Naive B cell (primary cell): ENCODE measurements around the gene RHD. TPM values are rescaled to one million over a fixed set of nuclear protein-coding genes. Genes with fewer than 3 reads are reported as not detected.
"Not testable (repeated sequence)": the region's sequence is repeated elsewhere in the genome, so short reads cannot be mapped to it uniquely, and the experiment has no call there.

Experiments used
- ATAC-seq, 2 donors: fragments of 150-1000 bp; cut with Tn5 transposase; 2 replicates each; pipeline ENCODE4 v1.10.0; 2021; ENCODE audit warnings: low read depth in 2 of 2, mild to moderate bottlenecking in 2 of 2, moderate library complexity in 2 of 2
- DNase-seq: peaks from one replicate; pipeline ENCODE4 v3.0.0; 2022
- H3K27ac Mint-ChIP-seq, 6 donors: one replicate each; pipeline ENCODE4 v1.8.0; 2020 to 2022; ENCODE audit warnings: mild to moderate bottlenecking in 6 of 6, mixed read lengths in 6 of 6, moderate library complexity in 5 of 6, inconsistent platforms in 2 of 6
- H3K27me3 Mint-ChIP-seq, 3 donors: one replicate each; pipeline ENCODE4 v1.8.0; 2021 to 2022; ENCODE audit warnings: mixed read lengths in 3 of 3, mild to moderate bottlenecking in 1 of 3
- H3K36me3 Mint-ChIP-seq, 2 donors: one replicate each; pipeline ENCODE4 v1.8.0; 2020 to 2022; ENCODE audit warnings: mixed read lengths in 2 of 2, inconsistent platforms in 1 of 2, mild to moderate bottlenecking in 1 of 2
- H3K4me1 Mint-ChIP-seq, 3 donors: one replicate each; pipeline ENCODE4 v1.8.0; 2020 to 2022; ENCODE audit warnings: mixed read lengths in 3 of 3, inconsistent platforms in 1 of 3, mild to moderate bottlenecking in 1 of 3, moderate library complexity in 1 of 3
- H3K4me3 Mint-ChIP-seq, 8 donors: one replicate each; pipeline ENCODE4 v1.8.0; 2020 to 2022; ENCODE audit warnings: mild to moderate bottlenecking in 8 of 8, mixed read lengths in 8 of 8, moderate library complexity in 8 of 8, inconsistent platforms in 2 of 8
- H3K9me3 Mint-ChIP-seq, 7 donors: one replicate each; pipeline ENCODE4 v1.8.0; 2020 to 2022; ENCODE audit warnings: mixed read lengths in 7 of 7, mild to moderate bottlenecking in 5 of 7, inconsistent platforms in 2 of 7, moderate library complexity in 1 of 7
- polyA plus RNA-seq, 6 donors: library from polyadenylated mRNA; unstranded; fragments of 300-500 nt; fragmentation: Illumina TruSeq; gene quantifications; one replicate each; pipeline ENCODE4 v1.2.3, GENCODE V29; 2021; ENCODE audit warnings: low read depth in 6 of 6

Gene RHD
- polyA plus RNA-seq, 6 donors from 2014 or later, result 0.29 to 0.62 (median 0.39) TPM; not detected in 1

- DNase-seq (peak; percentile 37), ATAC-seq (peak in 1 of 2 donors; percentile 8)
- peak overlapping the region; percentile 88 to 97 (median 94) for H3K4me3 Mint-ChIP-seq
- not testable (repeated sequence) for H3K9me3 Mint-ChIP-seq, H3K27me3 Mint-ChIP-seq, H3K36me3 Mint-ChIP-seq
- H3K4me1 Mint-ChIP-seq, result peaks cover 9 to 47% (median 30%) of the 10 kb centered on the region in 3 donors
- peak overlapping the region; percentile 65 to 88 (median 76) for H3K27ac Mint-ChIP-seq
These were observed 64.6 kb downstream of the RHD start for GRCh38 chr1:25336922-25337354.

GRCh38 chr1:25337483-25338187, 65.3 kb downstream of the RHD start:
- H3K9me3 Mint-ChIP-seq, H3K36me3 Mint-ChIP-seq, H3K27me3 Mint-ChIP-seq, DNase-seq: not testable (repeated sequence)
- Mint-ChIP-seq H3K27ac (peak overlapping the region in 3 of 6 donors; percentile 94 to 98 (median 96)), H3K4me1 (peaks cover 9 to 49% (median 33%) of the 10 kb centered on the region in 3 donors), H3K4me3 (peak overlapping the region; percentile 93 to 97 (median 96))
- ATAC-seq, result peak; percentile 31 to 76

- Mint-ChIP-seq H3K36me3 (peaks cover 4 to 7% of the 10 kb centered on the region in 2 donors), H3K4me1 (peaks cover 12 to 48% (median 27%) of the 10 kb centered on the region in 3 donors), H3K27me3 (no peaks in the 10 kb centered on the region), H3K4me3 (peak within 1 kb of the TSS; percentile 93 to 97 (median 96)), H3K9me3 (no peaks in the 10 kb centered on the region), H3K27ac (peak within 1 kb of the TSS; percentile 85 to 98 (median 94))
- peak; percentile 95 for DNase-seq
- ATAC-seq, result peak; percentile 71 to 80
These were observed 66.1 kb downstream of the RHD start, which contains the start of gene TMEM50A for GRCh38 chr1:25338188-25338981. TSS of gene TMEM50A (plus strand) at chr1:25338334. CDS start at chr1:25340487, 2,153 bp downstream.

- Mint-ChIP-seq H3K9me3 (no peaks in the 10 kb centered on the region), H3K4me3 (peak overlapping the region; percentile 93 to 97 (median 94)), H3K27me3 (no peaks in the 10 kb centered on the region), H3K36me3 (peaks cover 9 to 13% of the 10 kb centered on the region in 2 donors), H3K4me1 (peaks cover 17 to 43% (median 24%) of the 10 kb centered on the region in 3 donors), H3K27ac (peak overlapping the region; percentile 66 to 98 (median 94))
- ATAC-seq (no peak), DNase-seq (peak; percentile 5)
These were observed 66.7 kb downstream of the RHD start for GRCh38 chr1:25338986-25339385.

- Mint-ChIP-seq H3K27ac (peak overlapping the region in 1 of 6 donors; percentile 13), H3K4me1 (peaks cover 15 to 33% (median 15%) of the 10 kb centered on the region in 3 donors), H3K36me3 (peaks cover 9 to 14% of the 10 kb centered on the region in 2 donors), H3K9me3 (no peaks in the 10 kb centered on the region), H3K27me3 (no peaks in the 10 kb centered on the region), H3K4me3 (peak overlapping the region in 1 of 8 donors; percentile 56)
- DNase-seq (no peak), ATAC-seq (no peak)
These were observed 69.4 kb downstream of the RHD start for GRCh38 chr1:25341746-25342145.

GRCh38 chr1:25342846-25343245, 70.5 kb downstream of the RHD start:
- peak overlapping the region in 1 of 8 donors; percentile 5 for H3K4me3 Mint-ChIP-seq
- DNase-seq, result no peak
- H3K4me1 Mint-ChIP-seq, result peaks cover 10 to 31% (median 13%) of the 10 kb centered on the region in 3 donors
- H3K27me3 Mint-ChIP-seq, result no peaks in the 10 kb centered on the region
- H3K36me3 Mint-ChIP-seq, result peaks cover 9 to 20% of the 10 kb centered on the region in 2 donors
- ATAC-seq, result no peak
- H3K27ac Mint-ChIP-seq, result peak overlapping the region in 2 of 6 donors; percentile 8 to 21
- no peaks in the 10 kb centered on the region for H3K9me3 Mint-ChIP-seq

- Mint-ChIP-seq H3K27ac (peak overlapping the region in 1 of 6 donors; percentile 8), H3K36me3 (peaks cover 12 to 20% of the 10 kb centered on the region in 2 donors), H3K27me3 (no peaks in the 10 kb centered on the region), H3K9me3 (no peaks in the 10 kb centered on the region), H3K4me3 (no peak overlapping the region), H3K4me1 (peaks cover 10 to 33% (median 16%) of the 10 kb centered on the region in 3 donors)
- ATAC-seq (no peak), DNase-seq (no peak)
These were observed 71.6 kb downstream of the RHD start for GRCh38 chr1:25343872-25344271.

- peaks cover 14 to 20% of the 10 kb centered on the region in 2 donors for H3K36me3 Mint-ChIP-seq
- no peak for DNase-seq
- H3K4me1 Mint-ChIP-seq, result peaks cover 0 to 12% (median 6%) of the 10 kb centered on the region in 3 donors
- no peaks in the 10 kb centered on the region for H3K9me3 Mint-ChIP-seq
- H3K27me3 Mint-ChIP-seq, result no peaks in the 10 kb centered on the region
- no peak overlapping the region for H3K4me3 Mint-ChIP-seq
- H3K27ac Mint-ChIP-seq, result no peak overlapping the region
- ATAC-seq, result no peak
These were observed 75.2 kb downstream of the RHD start for GRCh38 chr1:25347556-25347955.

- ATAC-seq (no peak), DNase-seq (no peak)
- Mint-ChIP-seq H3K27me3 (no peaks in the 10 kb centered on the region), H3K9me3 (no peaks in the 10 kb centered on the region), H3K4me1 (peaks cover 0 to 4% (median 4%) of the 10 kb centered on the region in 3 donors), H3K4me3 (no peak overlapping the region), H3K36me3 (peaks cover 5 to 7% of the 10 kb centered on the region in 2 donors), H3K27ac (no peak overlapping the region)
These were observed 77.3 kb downstream of the RHD start for GRCh38 chr1:25349606-25350005.

GRCh38 chr1:25355841-25356395, 83.6 kb downstream of the RHD start:
- Mint-ChIP-seq H3K9me3 (no peaks in the 10 kb centered on the region), H3K27me3 (no peaks in the 10 kb centered on the region), H3K36me3 (peaks cover 15 to 19% of the 10 kb centered on the region in 2 donors), H3K4me1 (peaks cover 0 to 7% (median 0%) of the 10 kb centered on the region in 3 donors), H3K27ac (peak overlapping the region in 4 of 6 donors; percentile 1 to 49 (median 23)), H3K4me3 (no peak overlapping the region)
- no peak for ATAC-seq
- DNase-seq, result no peak

- Mint-ChIP-seq H3K9me3 (no peaks in the 10 kb centered on the region), H3K27ac (peak overlapping the region in 1 of 6 donors; percentile 44), H3K4me3 (no peak overlapping the region), H3K36me3 (peaks cover 18 to 19% of the 10 kb centered on the region in 2 donors), H3K27me3 (no peaks in the 10 kb centered on the region), H3K4me1 (peaks cover 0 to 7% (median 0%) of the 10 kb centered on the region in 3 donors)
- DNase-seq, result no peak
- ATAC-seq, result no peak
These were observed 84.1 kb downstream of the RHD start for GRCh38 chr1:25356441-25356840.

GRCh38 chr1:25356848-25357247, 84.5 kb downstream of the RHD start:
- Mint-ChIP-seq H3K27me3 (no peaks in the 10 kb centered on the region), H3K4me1 (peaks cover 0 to 7% (median 0%) of the 10 kb centered on the region in 3 donors), H3K27ac (no peak overlapping the region), H3K9me3 (no peaks in the 10 kb centered on the region), H3K36me3 (peaks cover 18 to 22% of the 10 kb centered on the region in 2 donors), H3K4me3 (no peak overlapping the region)
- ATAC-seq, result no peak
- no peak for DNase-seq
